Suprapubic skin (tissue), 4 donors: Measurements from ENCODE around the gene CBLB.

ENCODE experiments used
- CTCF ChIP-seq, 2 donors: fragments of 200-600 bp in 1 of 2; fragments of 450-650 bp in 1 of 2; sonication (generic) in 1 of 2; IDR thresholded peaks; one replicate each; pipeline ENCODE4 v1.5.1; 2016 to 2019; ENCODE audit warnings: antibody characterized with exemption in 2 of 2, mild to moderate bottlenecking in 1 of 2, moderate library complexity in 1 of 2
- POLR2A ChIP-seq, 2 donors: fragments of 450-650 bp; IDR thresholded peaks; one replicate each; pipeline ENCODE4 v1.6.1; 2017; ENCODE audit warnings: antibody characterized with exemption in 2 of 2, mild to moderate bottlenecking in 2 of 2, moderate library complexity in 2 of 2
- POLR2AphosphoS5 ChIP-seq, 3 donors: sonication (generic); formaldehyde crosslinking; IDR thresholded peaks; one replicate each; pipeline ENCODE4 v1.6.1; 2017; ENCODE audit warnings: antibody characterized with exemption in 3 of 3

- TF ChIP-seq CTCF (IDR thresholded peaks at IDR 0.05) (no peak), POLR2AphosphoS5 (IDR thresholded peaks at IDR 0.05) (no peak), POLR2A (IDR thresholded peaks at IDR 0.05) (no peak)
Observed at GRCh38 chr3:105829871-105830622, 38.8 kb downstream of the CBLB start.
